KMS-11 (cell line): Measurements from ENCODE around the gene FOS.

ENCODE experiments used
- H2AFZ ChIP-seq: fragments of 200-600 bp; sonication (generic); 2 replicates; pipeline ENCODE4 v1.6.1; 2016; ENCODE audit warnings: antibody characterized with exemption, mixed run types, low read depth
- H3K27ac ChIP-seq: fragments of 200-600 bp; sonication (generic); 2 replicates; pipeline ENCODE4 v1.6.1; 2016; ENCODE audit warnings: mild to moderate bottlenecking, mixed run types
- H3K27me3 ChIP-seq: fragments of 200-600 bp; sonication (generic); 2 replicates; pipeline ENCODE4 v1.6.1; 2017; ENCODE audit warnings: mild to moderate bottlenecking, low read depth, mixed run types, moderate library complexity; ENCODE audit not compliant: insufficient read depth
- H3K36me3 ChIP-seq: fragments of 200-600 bp; sonication (generic); 2 replicates; pipeline ENCODE4 v1.6.1; 2017; ENCODE audit warnings: mild to moderate bottlenecking, mixed run types; ENCODE audit not compliant: insufficient read depth
- H3K4me1 ChIP-seq: fragments of 200-600 bp; sonication (generic); 2 replicates; pipeline ENCODE4 v1.6.1; 2016; ENCODE audit warnings: mild to moderate bottlenecking, low read depth, mixed run types; ENCODE audit not compliant: poor library complexity, severe bottlenecking
- H3K4me2 ChIP-seq: fragments of 200-600 bp; sonication (generic); 2 replicates; pipeline ENCODE4 v1.7.0; 2016; ENCODE audit warnings: mild to moderate bottlenecking, mixed run types
- H3K4me3 ChIP-seq: fragments of 200-600 bp; sonication (generic); IDR thresholded peaks from 2 replicates; pipeline ENCODE4 v1.6.1; 2017; ENCODE audit warnings: low read depth, low read length, mixed read lengths; ENCODE audit not compliant: insufficient read depth
- H3K79me2 ChIP-seq: fragments of 200-600 bp; sonication (generic); 2 replicates; pipeline ENCODE4 v1.6.1; 2016; ENCODE audit warnings: low read depth, mixed run types; ENCODE audit not compliant: insufficient read depth
- H3K9ac ChIP-seq: fragments of 200-600 bp; sonication (generic); 2 replicates; pipeline ENCODE4 v1.6.1; 2016; ENCODE audit warnings: mild to moderate bottlenecking, mixed run types
- H4K20me1 ChIP-seq: fragments of 200-600 bp; sonication (generic); 2 replicates; pipeline ENCODE4 v1.6.1; 2016; ENCODE audit warnings: mild to moderate bottlenecking, mixed run types; ENCODE audit not compliant: insufficient read depth
- CTCF ChIP-seq: fragments of 200-600 bp; sonication (generic); conservative IDR thresholded peaks from 2 replicates; pipeline ENCODE4 v1.6.1; 2017; ENCODE audit warnings: low read depth, mild to moderate bottlenecking, antibody characterized with exemption, low read length, moderate library complexity, mixed read lengths

The FOS gene

GRCh38 chr14:75283162-75283832 is 4.7 kb downstream of the FOS start:
- no peak overlapping the region for H3K9ac ChIP-seq
- H3K4me1 ChIP-seq: no peaks in the 10 kb centered on the region
- H3K4me3 ChIP-seq: no peak overlapping the region
- no peaks in the 10 kb centered on the region for H3K79me2 ChIP-seq
- no peak overlapping the region for H2AFZ ChIP-seq
- H3K27ac ChIP-seq: no peak overlapping the region
- no peak for TF ChIP-seq CTCF
- no peak overlapping the region for H3K4me2 ChIP-seq
- no peaks in the 10 kb centered on the region for H3K36me3 ChIP-seq
- H4K20me1 ChIP-seq: no peaks in the 10 kb centered on the region
- H3K27me3 ChIP-seq: peaks cover 4% of the 10 kb centered on the region; the same call in 1 of the 2 replicates

GRCh38 chr14:75283833-75284563 is 5.4 kb downstream of the FOS start:
- Histone ChIP-seq H3K4me1 (no peaks in the 10 kb centered on the region), H3K4me3 (no peak overlapping the region), H3K36me3 (no peaks in the 10 kb centered on the region), H3K27ac (no peak overlapping the region), H3K27me3 (peaks cover 4% of the 10 kb centered on the region; the same call in 1 of the 2 replicates), H2AFZ (no peak overlapping the region), H4K20me1 (no peaks in the 10 kb centered on the region), H3K79me2 (no peaks in the 10 kb centered on the region), H3K9ac (no peak overlapping the region), H3K4me2 (no peak overlapping the region)
- no peak for TF ChIP-seq CTCF

- Histone ChIP-seq H3K4me1 (no peaks in the 10 kb centered on the region), H3K79me2 (no peaks in the 10 kb centered on the region), H2AFZ (no peak overlapping the region), H3K27ac (no peak overlapping the region), H3K27me3 (no peaks in the 10 kb centered on the region; the same call in 1 of the 2 replicates), H3K4me2 (no peak overlapping the region), H3K9ac (no peak overlapping the region), H3K4me3 (no peak overlapping the region), H3K36me3 (no peaks in the 10 kb centered on the region), H4K20me1 (no peaks in the 10 kb centered on the region)
- TF ChIP-seq CTCF: no peak
These were observed 6.7 kb downstream of the FOS start for GRCh38 chr14:75285331-75285730.

- no peaks in the 10 kb centered on the region for H4K20me1 ChIP-seq
- H3K9ac ChIP-seq: no peak overlapping the region
- no peak overlapping the region for H2AFZ ChIP-seq
- H3K27ac ChIP-seq: no peak overlapping the region
- no peak overlapping the region for H3K4me2 ChIP-seq
- no peaks in the 10 kb centered on the region for H3K36me3 ChIP-seq
- no peak for TF ChIP-seq CTCF
- no peak overlapping the region for H3K4me3 ChIP-seq
- H3K4me1 ChIP-seq: no peaks in the 10 kb centered on the region
- no peaks in the 10 kb centered on the region for H3K79me2 ChIP-seq
- H3K27me3 ChIP-seq: no peaks in the 10 kb centered on the region; the same call in 1 of the 2 replicates
These were observed 7.7 kb downstream of the FOS start for GRCh38 chr14:75286313-75286712.
